ENCODE data around the gene NDNF.

NDNF gene

GRCh38 chr4:121053601-121054143 lies 18.7 kb downstream of the NDNF start:
- TF ChIP-seq CTCF (conservative IDR thresholded peaks at IDR 0.05; ENCODE audit: control insufficient read depth, insufficient read depth, low read depth, low read length) = no peak
- H3K4me3 ChIP-seq (ENCODE audit: control insufficient read depth, low read depth, low read length) = no peak overlapping the region
- DNase-seq (ENCODE audit: low read depth) = peak; percentile 40

- TF ChIP-seq CTCF (conservative IDR thresholded peaks at IDR 0.05; ENCODE audit: control insufficient read depth, insufficient read depth, low read depth, low read length) = peak; percentile 40
- no peak overlapping the region for H3K4me3 ChIP-seq (ENCODE audit: control insufficient read depth, low read depth, low read length)
- DNase-seq (ENCODE audit: low read depth) = no peak
Observed at GRCh38 chr4:121050300-121050699, 22.0 kb downstream of the NDNF start.

- H3K4me3 ChIP-seq (ENCODE audit: control insufficient read depth, low read depth, low read length) = no peak overlapping the region
- TF ChIP-seq CTCF (conservative IDR thresholded peaks at IDR 0.05; ENCODE audit: control insufficient read depth, insufficient read depth, low read depth, low read length) = no peak
Observed at GRCh38 chr4:121049072-121049599, 23.2 kb downstream of the NDNF start.

GRCh38 chr4:121048165-121048564 lies 24.2 kb downstream of the NDNF start:
- no peak for DNase-seq (ENCODE audit: low read depth)
- no peak overlapping the region for H3K4me3 ChIP-seq (ENCODE audit: control insufficient read depth, low read depth, low read length)
- TF ChIP-seq CTCF (conservative IDR thresholded peaks at IDR 0.05; ENCODE audit: control insufficient read depth, insufficient read depth, low read depth, low read length) = no peak

More at GRCh38 chr4:121049072-121049599, 23.2 kb downstream of the NDNF start:
- no peak for DNase-seq (ENCODE audit: low read depth)

GRCh38 chr4:121041307-121042090 lies 30.8 kb downstream of the NDNF start:
- TF ChIP-seq CTCF (conservative IDR thresholded peaks at IDR 0.05; ENCODE audit: control insufficient read depth, insufficient read depth, low read depth, low read length) = no peak
- no peak overlapping the region for H3K4me3 ChIP-seq (ENCODE audit: control insufficient read depth, low read depth, low read length)
- DNase-seq (ENCODE audit: low read depth) = no peak

- DNase-seq (ENCODE audit: low read depth) = peak; percentile 70
- TF ChIP-seq CTCF (conservative IDR thresholded peaks at IDR 0.05; ENCODE audit: control insufficient read depth, insufficient read depth, low read depth, low read length) = no peak
- no peak overlapping the region for H3K4me3 ChIP-seq (ENCODE audit: control insufficient read depth, low read depth, low read length)
Observed at GRCh38 chr4:121034017-121034416, 38.3 kb downstream of the NDNF start.

All from fibroblast of mammary gland (primary cell).